Regular cardiac myocyte (primary cell): ENCODE measurements around the gene GAD2. TPM values are rescaled to one million over a fixed set of nuclear protein-coding genes. Genes with fewer than 3 reads are reported as not detected.

Source experiments
- total RNA-seq: library from RNA; depleted of rRNA; stranded (reverse); fragments of >200 nt; gene quantifications from 2 replicates; pipeline ENCODE4 v1.2.3, GENCODE V29; 2014

The GAD2 gene
- total RNA-seq: not detected in 2 replicates

DNA sequence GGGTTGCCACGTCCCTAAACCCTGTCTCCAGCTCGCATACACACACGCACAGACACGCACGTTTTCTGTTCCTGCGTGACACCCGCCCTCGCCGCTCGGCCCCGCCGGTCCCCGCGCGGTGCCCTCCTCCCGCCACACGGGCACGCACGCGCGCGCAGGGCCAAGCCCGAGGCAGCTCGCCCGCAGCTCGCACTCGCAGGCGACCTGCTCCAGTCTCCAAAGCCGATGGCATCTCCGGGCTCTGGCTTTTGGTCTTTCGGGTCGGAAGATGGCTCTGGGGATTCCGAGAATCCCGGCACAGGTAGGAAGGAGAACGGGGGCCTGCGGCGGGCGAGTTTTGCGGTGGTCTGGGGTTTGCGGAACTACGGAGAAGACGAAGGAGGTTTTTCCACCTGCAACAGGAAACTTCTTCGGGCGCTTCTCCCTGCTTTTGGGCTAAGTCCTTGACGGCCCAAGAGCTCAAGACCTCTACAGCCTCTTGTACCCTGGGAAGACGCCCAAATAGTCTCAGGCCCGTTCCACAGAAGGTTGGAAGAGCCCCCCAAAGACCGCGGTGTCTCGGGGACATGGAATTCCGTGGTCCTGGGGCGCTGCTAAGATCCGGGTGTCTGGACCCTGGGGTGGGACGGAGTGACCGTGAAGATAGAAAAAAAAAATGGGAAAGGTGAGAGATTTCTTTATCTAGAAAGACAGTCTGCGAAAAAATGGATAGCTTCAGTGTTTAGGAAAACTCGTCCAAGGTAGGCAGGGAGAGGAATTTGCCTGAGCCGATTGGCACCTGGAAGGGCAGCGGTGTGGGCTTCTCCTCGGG is at the start of gene GAD2:
GAD2 (plus strand) TSS at position 190 of the 811 bp plus-strand sequence; CDS start at position 226, 36 bp downstream.

Other genes with a start within 250 kb of the GAD2 start
- gene APBB1IP, start 221.6 kb downstream of the GAD2 start, total RNA-seq: 0.19 and 0.28 TPM in 2 replicates